Renal cortical epithelial cell (primary cell): ENCODE results near the gene KRT38. TPM values are rescaled to one million over a fixed set of nuclear protein-coding genes. Genes with fewer than 3 reads are reported as not detected.
"Not testable (repeated sequence)": the region's sequence is repeated elsewhere in the genome, so short reads cannot be mapped to it uniquely, and the experiment has no call there.

Experiments used
- DNase-seq: peaks from one replicate; pipeline ENCODE4 v3.0.0-alpha.2; 2011; ENCODE audit warnings: low read depth
- total RNA-seq: library from RNA; depleted of rRNA; stranded (reverse); fragments of >200 nt; gene quantifications from 2 replicates; pipeline ENCODE4 v1.2.3, GENCODE V29; 2014

Gene KRT38
- total RNA-seq, 1 donor from 2014 or later = not detected

DNA sequence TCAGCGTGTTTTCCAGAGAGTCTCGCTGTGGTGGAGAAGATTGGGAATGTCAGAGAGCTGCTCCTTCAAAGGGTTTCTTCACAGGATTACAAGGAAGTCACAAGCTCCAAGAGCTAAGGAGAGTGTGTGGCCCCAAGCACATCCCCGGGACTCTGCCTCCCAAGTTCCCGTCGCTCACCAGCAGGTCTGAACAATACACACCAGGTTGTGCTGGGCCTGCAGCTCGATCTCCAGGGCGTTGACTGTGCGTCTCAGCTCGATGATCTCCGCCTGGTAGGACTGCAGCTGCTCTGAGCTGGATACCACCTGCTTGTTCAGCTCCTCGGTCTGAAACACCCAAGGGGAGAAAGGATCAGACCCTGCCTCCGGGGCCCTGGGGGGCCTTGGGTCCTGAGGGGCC lies 45.7 kb downstream of the KRT38 start:
- DNase-seq = not testable (repeated sequence)

DNA sequence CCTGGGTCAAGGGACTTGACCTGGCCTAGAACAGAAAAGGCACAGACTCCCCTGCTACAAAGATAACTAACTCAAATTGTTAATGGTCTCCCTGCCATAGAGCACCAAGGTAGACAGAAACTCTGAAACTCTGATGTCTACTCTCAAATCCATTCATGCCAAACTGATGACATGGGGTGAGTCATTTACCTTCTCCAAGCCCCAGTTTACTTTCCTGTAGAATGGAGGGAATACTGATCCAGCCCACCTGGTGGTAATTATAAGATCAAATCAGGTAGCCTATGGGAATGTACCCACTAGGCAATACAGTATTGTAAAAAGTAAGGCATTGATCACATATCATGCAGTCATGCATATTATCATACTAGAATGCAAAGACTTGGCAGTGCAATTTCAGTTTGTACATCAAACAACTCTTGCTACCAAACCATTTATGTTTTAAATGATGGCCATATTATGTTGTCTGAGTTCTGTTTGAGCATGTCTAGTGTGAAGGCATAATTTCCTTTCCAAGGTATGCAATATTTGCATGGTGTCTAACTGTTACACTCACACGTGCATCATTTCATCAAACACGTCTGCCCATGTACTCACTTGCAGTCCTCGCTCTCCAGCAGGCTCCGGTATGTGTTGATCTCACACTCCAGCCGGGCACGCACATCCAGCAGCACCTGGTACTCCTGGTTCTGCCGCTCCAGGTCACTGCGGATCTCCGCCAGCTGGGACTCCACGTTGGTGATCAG lies 46.4 kb downstream of the KRT38 start:
- peak; percentile 25 for DNase-seq

- no peak for DNase-seq
Observed at GRCh38 chr17:41393826-41394225, 47.0 kb downstream of the KRT38 start.

DNA sequence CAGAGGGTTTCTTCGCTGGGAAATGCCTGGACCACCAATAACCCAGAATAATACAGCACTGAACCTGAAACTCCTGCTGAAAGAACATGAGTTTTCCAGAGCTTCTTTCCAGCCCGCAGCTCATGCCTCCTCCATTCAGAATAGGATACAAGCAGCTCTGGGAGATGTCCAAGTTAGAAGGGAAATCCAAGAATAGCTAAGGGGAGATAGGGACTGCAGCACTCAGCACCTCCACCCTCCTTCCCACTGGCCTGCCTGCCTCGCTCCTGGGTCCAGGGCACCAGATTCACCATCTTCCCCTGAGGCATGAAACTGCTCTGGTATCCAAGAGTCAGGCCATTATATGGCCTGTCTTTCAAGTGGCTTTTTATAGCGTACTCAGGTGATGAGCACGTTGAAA lies 47.5 kb downstream of the KRT38 start:
- DNase-seq = no peak

DNA sequence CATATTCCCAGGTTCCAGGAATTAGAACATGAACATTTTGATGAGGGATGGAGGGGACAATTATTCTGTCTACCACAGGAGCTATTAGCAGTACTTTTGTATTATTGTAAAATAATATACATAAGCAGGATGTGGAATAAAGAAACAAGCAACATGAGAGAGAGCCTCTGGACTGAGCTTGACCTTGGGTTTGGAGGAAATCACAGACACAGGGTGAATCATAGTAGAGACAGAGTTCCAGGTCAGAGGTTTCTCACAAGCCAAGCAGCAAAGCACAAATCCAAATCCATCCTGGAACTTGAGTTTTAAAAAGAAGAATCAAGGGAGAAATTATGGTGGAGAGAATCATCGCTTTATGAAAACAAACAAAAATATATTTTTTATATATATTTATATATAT lies 48.5 kb downstream of the KRT38 start:
- DNase-seq = peak; percentile 68

DNA sequence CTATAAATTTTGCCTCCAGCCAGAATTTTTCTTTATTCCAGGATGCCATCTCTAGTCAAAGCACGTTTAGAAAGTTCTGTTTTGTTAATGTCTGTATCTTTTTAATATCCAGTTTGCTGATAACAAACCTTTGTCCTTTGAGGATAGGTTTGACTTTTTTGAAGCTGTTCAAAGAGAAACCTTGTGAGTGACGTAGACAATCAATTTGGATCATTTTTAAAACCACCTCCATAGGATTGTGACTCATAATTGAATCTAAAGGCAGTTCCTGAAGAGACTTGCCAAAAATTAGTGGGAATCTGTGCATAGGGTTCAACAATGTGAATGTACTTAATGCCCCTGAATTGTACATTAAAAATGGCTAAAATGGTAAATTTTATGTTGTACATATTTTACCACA lies 49.2 kb downstream of the KRT38 start:
- DNase-seq = no peak

DNA sequence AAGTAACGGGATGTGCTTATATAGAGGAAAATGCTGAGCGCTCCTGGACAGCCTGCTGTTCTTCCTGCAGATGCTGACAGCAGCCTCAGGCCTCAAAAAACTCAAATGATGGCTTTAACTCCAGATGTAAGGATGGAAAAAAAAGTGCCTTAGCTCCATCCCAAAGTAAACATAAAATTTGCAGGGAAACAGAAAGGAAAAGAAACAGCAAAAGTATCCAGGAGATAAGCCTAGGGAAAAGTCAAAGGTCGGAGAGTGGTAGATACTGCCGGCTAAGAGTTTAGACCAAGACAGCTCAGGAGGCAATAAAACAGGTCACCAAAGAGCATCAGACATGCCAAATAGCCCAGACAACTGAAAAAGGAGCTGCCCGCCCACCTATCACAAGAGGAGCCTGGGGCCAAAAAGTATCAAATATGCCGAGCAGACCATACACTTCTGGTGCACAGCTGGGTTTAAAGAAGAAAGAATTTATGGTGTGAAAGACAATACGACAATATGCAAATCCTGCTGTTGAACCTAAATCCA lies 50.3 kb downstream of the KRT38 start:
- DNase-seq = no peak

DNA sequence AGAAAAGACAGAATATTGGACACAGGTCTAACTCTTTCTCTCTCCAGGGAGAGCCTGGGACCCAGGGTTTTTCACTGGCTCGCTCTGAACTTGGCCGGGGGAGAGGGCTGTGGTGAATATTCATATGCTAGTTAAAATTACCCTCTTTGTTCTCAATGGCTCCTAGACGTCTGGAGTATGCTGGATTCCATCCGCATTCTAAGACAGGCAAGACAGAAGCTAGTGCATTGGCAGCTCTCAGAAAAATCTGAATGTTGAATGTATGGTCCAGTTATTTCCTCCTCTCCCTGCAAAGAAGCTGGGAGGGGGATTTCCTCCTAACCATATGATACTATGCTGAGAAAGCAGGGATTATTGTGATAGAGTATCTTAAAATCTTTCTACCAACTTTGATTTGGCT lies 53.1 kb downstream of the KRT38 start:
- no peak for DNase-seq

GRCh38 chr17:41386227-41386626 lies 54.6 kb downstream of the KRT38 start:
- DNase-seq = no peak

Other genes starting within 250 kb of the KRT38 start
- gene KRTAP9-2, start 214.3 kb downstream of the KRT38 start, total RNA-seq = not detected in 2 replicates
- not detected in 2 replicates for gene KRTAP9-3, start 208.5 kb downstream of the KRT38 start, total RNA-seq
- gene KRTAP9-8, start 203.0 kb downstream of the KRT38 start, total RNA-seq = not detected in 2 replicates
- gene KRTAP9-4, start 191.3 kb downstream of the KRT38 start, total RNA-seq = not detected in 2 replicates
- not detected in 2 replicates for gene KRTAP9-9, start 185.6 kb downstream of the KRT38 start, total RNA-seq
- not detected in 2 replicates for gene KRTAP9-6, start 175.6 kb downstream of the KRT38 start, total RNA-seq
- not detected in 2 replicates for gene KRTAP9-7, start 165.3 kb downstream of the KRT38 start, total RNA-seq
- not detected in 2 replicates for gene KRTAP29-1, start 138.1 kb downstream of the KRT38 start, total RNA-seq
- gene KRTAP16-1, start 131.7 kb downstream of the KRT38 start, total RNA-seq = not detected in 2 replicates
- gene KRTAP17-1, start 125.3 kb downstream of the KRT38 start, total RNA-seq = not detected in 2 replicates
- gene KRT33A, start 90.2 kb downstream of the KRT38 start, total RNA-seq = not detected in 2 replicates
- not detected in 2 replicates for gene KRT33B, start 71.2 kb downstream of the KRT38 start, total RNA-seq
- 0.05 and 26.4 TPM in 2 replicates for gene KRT34, start 58.7 kb downstream of the KRT38 start, total RNA-seq
- not detected in 2 replicates for gene KRT31, start 43.4 kb downstream of the KRT38 start, total RNA-seq
- gene KRT37, start 16.4 kb downstream of the KRT38 start, total RNA-seq = not detected in 2 replicates
- gene KRT32, start 26.4 kb upstream of the KRT38 start, total RNA-seq = not detected in 2 replicates
- not detected in 2 replicates for gene KRT35, start 40.2 kb upstream of the KRT38 start, total RNA-seq
- not detected in 2 replicates for gene KRT36, start 48.9 kb upstream of the KRT38 start, total RNA-seq
- gene KRT13, start 64.6 kb upstream of the KRT38 start, total RNA-seq = not detected in 2 replicates
- 0.99 and 2.8 TPM in 2 replicates for gene KRT15, start 77.9 kb upstream of the KRT38 start, total RNA-seq
- gene KRT19, start 87.3 kb upstream of the KRT38 start, total RNA-seq = 844 and 5,183 TPM in 2 replicates
- gene KRT9, start 131.1 kb upstream of the KRT38 start, total RNA-seq = not detected in 2 replicates
- gene KRT14, start 145.9 kb upstream of the KRT38 start, total RNA-seq = 0.25 and 4.2 TPM in 2 replicates
- gene KRT16, start 171.8 kb upstream of the KRT38 start, total RNA-seq = 0.70 and 7.5 TPM in 2 replicates
- gene KRT17, start 183.6 kb upstream of the KRT38 start, total RNA-seq = 4.1 and 95.2 TPM in 2 replicates
- 65.3 and 499 TPM in 2 replicates for gene EIF1, start 247.9 kb upstream of the KRT38 start, total RNA-seq